ENCODE results near the gene ANKRD40. TPM values are rescaled to one million over a fixed set of nuclear protein-coding genes. Genes with fewer than 3 reads are reported as not detected.
A peak's percentile ranks its signal among the peaks of the same experiment; 100 is the strongest.

Gene ANKRD40, protein sequence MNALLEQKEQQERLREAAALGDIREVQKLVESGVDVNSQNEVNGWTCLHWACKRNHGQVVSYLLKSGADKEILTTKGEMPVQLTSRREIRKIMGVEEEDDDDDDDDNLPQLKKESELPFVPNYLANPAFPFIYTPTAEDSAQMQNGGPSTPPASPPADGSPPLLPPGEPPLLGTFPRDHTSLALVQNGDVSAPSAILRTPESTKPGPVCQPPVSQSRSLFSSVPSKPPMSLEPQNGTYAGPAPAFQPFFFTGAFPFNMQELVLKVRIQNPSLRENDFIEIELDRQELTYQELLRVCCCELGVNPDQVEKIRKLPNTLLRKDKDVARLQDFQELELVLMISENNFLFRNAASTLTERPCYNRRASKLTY
- 72.0 TPM for total RNA-seq (2021; ENCODE audit: unreplicated experiment)
- polyA plus RNA-seq (2012) = 20.0 and 26.1 TPM in 2 replicates
- percentile 96 among the genes with signal in this experiment for Bru-seq, nascent RNA
- BruChase-seq, experiment 1, labeled RNA remaining after a 6-hour chase = percentile 99 among the genes with signal in this experiment
- percentile 99 among the genes with signal in this experiment for BruChase-seq, experiment 2, labeled RNA remaining after a 2-hour chase
- long read RNA-seq, full-length matches to known transcripts = 31 of 61 reads
- long read RNA-seq, partial matches to known transcripts = 15 of 61 reads
- long read RNA-seq, other reads (novel, unspliced or antisense) = 15 of 61 reads

DNA sequence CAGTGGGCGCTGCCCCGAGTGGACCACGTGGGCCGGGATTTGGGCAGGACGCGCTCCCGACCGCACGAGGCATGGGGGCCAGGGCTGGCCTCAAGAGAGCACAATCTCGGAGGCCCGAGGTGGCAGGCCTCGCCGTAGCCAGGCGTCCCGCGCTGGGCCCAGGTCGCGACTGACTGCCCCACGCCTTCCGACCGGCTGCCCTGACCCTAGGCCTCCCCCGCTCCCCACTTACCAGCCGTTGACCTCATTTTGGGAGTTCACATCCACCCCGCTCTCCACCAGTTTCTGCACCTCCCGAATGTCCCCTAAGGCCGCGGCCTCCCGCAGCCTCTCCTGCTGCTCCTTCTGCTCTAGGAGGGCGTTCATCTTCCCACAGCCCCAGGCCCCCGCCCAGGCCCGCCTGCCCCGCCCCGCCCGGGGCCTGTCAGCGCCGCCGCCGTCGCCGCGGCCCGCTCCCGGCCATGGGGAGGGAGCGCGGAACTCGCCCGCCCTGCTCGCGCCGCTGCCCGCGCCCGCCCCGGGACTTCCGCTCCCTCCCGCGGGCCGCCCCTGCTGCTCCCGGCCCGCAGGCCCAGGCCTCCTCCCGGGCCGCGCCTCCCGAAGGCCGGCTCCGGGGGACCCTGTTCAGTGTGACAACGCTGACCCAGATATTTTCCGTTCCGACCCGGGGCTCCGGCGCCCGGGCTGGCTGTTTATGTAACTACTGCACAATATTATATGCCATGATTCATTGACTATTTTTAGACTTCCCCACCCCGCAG lies at the start of gene ANKRD40:
Gene ANKRD40, minus strand, starts transcription at position 626 of the 761 bp plus-strand sequence. Its CDS starts 260 bp downstream, at position 366.
- peaks cover 0 to 12% of the 10 kb centered on the region in 2 experiments; a peak in 1 of 4 replicates for H3K36me3 ChIP-seq (ENCODE audit: control insufficient read depth in 1 of 2, insufficient read depth in 2 of 2, low read length in 2 of 2)
- H3K9me2 ChIP-seq (ENCODE audit: insufficient read depth) = no peaks in the 10 kb centered on the region
- ChIA-PET RAD21 (ENCODE audit: low non-redundant PET in 1 of 2, low total read pairs in 2 of 2, uncharacterized antibody in 2 of 2, unreplicated experiment in 2 of 2) (no interaction called here), POLR2A (interaction anchor here (0.7 to 1.9 kb wide), 3 partner anchors 12 to 69 kb away, joined by 4 to 7 read pairs (median 5); partner anchors contain the start of gene LUC7L3), CTCF (interaction anchor here (0.6 to 2.8 kb wide), 3 partner anchors 14 to 224 kb away, joined by 3 to 25 read pairs (median 3); no protein-coding TSS in a partner anchor)
- H3K9ac ChIP-seq (ENCODE audit: low read length) = peak within 1 kb of the TSS; percentile 85
- no peaks in the 10 kb centered on the region for H4K20me1 ChIP-seq (ENCODE audit: insufficient read depth)
- peak within 1 kb of the TSS; percentile 76 to 79 for H3K4me3 ChIP-seq (replicated peaks in 1 of 2; ENCODE audit: low read depth in 1 of 2, low read length in 2 of 2)
- H3K4me2 ChIP-seq (ENCODE audit: low read length) = peak within 1 kb of the TSS; percentile 87
- intact Hi-C loops (cut with micrococcal nuclease) = loop anchor here (5.0 kb wide), 1 partner anchor 135 kb away; no protein-coding TSS in a partner anchor
- H3K27me3 ChIP-seq (ENCODE audit: insufficient read depth, low read length) = no peaks in the 10 kb centered on the region
- peak; percentile 79 for ATAC-seq
- BruUV-seq (replicated peaks) = TSS peak; percentile 69
- peaks cover 63% of the 10 kb centered on the region for H3K79me2 ChIP-seq (ENCODE audit: insufficient read depth, low read length)
- peaks cover 14 to 43% of the 10 kb centered on the region in 2 experiments for H3K4me1 ChIP-seq (ENCODE audit: control insufficient read depth in 1 of 2, insufficient read depth in 2 of 2, low read length in 2 of 2)
- peak; percentile 90 for DNase-seq (ENCODE audit: low read depth, low spot score)
- H2AFZ ChIP-seq (ENCODE audit: low read depth, low read length, poor library complexity, severe bottlenecking) = peak within 1 kb of the TSS; percentile 37
- no peaks in the 10 kb centered on the region for H3K9me3 ChIP-seq (ENCODE audit: control insufficient read depth in 1 of 2, insufficient read depth in 1 of 2, low read depth in 1 of 2, low read length in 2 of 2)
- H3K27ac ChIP-seq (ENCODE audit: low read depth, low read length) = peak within 1 kb of the TSS; percentile 96
- TF ChIP-seq EZH2phosphoT487 (IDR thresholded peaks at IDR 0.05; ENCODE audit: borderline replicate concordance) = no peak
- TF ChIP-seq, protein P1, sequence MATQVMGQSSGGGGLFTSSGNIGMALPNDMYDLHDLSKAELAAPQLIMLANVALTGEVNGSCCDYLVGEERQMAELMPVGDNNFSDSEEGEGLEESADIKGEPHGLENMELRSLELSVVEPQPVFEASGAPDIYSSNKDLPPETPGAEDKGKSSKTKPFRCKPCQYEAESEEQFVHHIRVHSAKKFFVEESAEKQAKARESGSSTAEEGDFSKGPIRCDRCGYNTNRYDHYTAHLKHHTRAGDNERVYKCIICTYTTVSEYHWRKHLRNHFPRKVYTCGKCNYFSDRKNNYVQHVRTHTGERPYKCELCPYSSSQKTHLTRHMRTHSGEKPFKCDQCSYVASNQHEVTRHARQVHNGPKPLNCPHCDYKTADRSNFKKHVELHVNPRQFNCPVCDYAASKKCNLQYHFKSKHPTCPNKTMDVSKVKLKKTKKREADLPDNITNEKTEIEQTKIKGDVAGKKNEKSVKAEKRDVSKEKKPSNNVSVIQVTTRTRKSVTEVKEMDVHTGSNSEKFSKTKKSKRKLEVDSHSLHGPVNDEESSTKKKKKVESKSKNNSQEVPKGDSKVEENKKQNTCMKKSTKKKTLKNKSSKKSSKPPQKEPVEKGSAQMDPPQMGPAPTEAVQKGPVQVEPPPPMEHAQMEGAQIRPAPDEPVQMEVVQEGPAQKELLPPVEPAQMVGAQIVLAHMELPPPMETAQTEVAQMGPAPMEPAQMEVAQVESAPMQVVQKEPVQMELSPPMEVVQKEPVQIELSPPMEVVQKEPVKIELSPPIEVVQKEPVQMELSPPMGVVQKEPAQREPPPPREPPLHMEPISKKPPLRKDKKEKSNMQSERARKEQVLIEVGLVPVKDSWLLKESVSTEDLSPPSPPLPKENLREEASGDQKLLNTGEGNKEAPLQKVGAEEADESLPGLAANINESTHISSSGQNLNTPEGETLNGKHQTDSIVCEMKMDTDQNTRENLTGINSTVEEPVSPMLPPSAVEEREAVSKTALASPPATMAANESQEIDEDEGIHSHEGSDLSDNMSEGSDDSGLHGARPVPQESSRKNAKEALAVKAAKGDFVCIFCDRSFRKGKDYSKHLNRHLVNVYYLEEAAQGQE (IDR thresholded peaks at IDR 0.05; ENCODE audit: low read depth) = no peak
- no peak for TF ChIP-seq CTCF (IDR thresholded peaks at IDR 0.05 in 2 of 3, conservative IDR thresholded peaks at IDR 0.05 in 1 of 3; ENCODE audit: borderline replicate concordance in 1 of 3, insufficient read depth in 1 of 3, low read depth in 2 of 3, low read length in 2 of 3)
- no peak for TF ChIP-seq EZH2 (IDR thresholded peaks at IDR 0.05)
- TF ChIP-seq SP1 (IDR thresholded peaks at IDR 0.05; ENCODE audit: low read depth) = peak; percentile 81
- TF ChIP-seq EGR1 (IDR thresholded peaks at IDR 0.05; ENCODE audit: low read depth) = 0 out of 2 replicates have a peak, but pooled peaks have one; percentile 35
- TF ChIP-seq SRF (IDR thresholded peaks at IDR 0.05; ENCODE audit: low read depth) = peak; percentile 64
- peak; percentile 68 for TF ChIP-seq TCF7L2 (IDR thresholded peaks at IDR 0.05; ENCODE audit: borderline replicate concordance, extremely low read depth, insufficient read depth, insufficient read length)
- TF ChIP-seq MAX (IDR thresholded peaks at IDR 0.05) = peak; percentile 95
- peak; percentile 77 for TF ChIP-seq JUND (IDR thresholded peaks at IDR 0.05)
- no peak for TF ChIP-seq ATF3 (IDR thresholded peaks at IDR 0.05)
- TF ChIP-seq CEBPB (IDR thresholded peaks at IDR 0.05; ENCODE audit: low read depth) = peak; percentile 76
- peak; percentile 100 for TF ChIP-seq ZFX (IDR thresholded peaks at IDR 0.05)
- peak; percentile 87 for TF ChIP-seq YY1 (IDR thresholded peaks at IDR 0.05; ENCODE audit: extremely low read depth, insufficient replicate concordance, low read depth, low read length)
